WI38 (cell line): Measurements from ENCODE around the gene CRYGN.

Source experiments
- H3K4me3 ChIP-seq: 2 replicates; pipeline ENCODE4 v1.5.1; 2011; ENCODE audit warnings: low read depth, mild to moderate bottlenecking, control low read depth, low read length
- TF ChIP-seq, protein P1 (sequence below): IDR thresholded peaks from 2 replicates; pipeline ENCODE4 v1.5.1; 2012; ENCODE audit warnings: low read depth, mild to moderate bottlenecking, control low read depth, low read length

CRYGN gene

DNA sequence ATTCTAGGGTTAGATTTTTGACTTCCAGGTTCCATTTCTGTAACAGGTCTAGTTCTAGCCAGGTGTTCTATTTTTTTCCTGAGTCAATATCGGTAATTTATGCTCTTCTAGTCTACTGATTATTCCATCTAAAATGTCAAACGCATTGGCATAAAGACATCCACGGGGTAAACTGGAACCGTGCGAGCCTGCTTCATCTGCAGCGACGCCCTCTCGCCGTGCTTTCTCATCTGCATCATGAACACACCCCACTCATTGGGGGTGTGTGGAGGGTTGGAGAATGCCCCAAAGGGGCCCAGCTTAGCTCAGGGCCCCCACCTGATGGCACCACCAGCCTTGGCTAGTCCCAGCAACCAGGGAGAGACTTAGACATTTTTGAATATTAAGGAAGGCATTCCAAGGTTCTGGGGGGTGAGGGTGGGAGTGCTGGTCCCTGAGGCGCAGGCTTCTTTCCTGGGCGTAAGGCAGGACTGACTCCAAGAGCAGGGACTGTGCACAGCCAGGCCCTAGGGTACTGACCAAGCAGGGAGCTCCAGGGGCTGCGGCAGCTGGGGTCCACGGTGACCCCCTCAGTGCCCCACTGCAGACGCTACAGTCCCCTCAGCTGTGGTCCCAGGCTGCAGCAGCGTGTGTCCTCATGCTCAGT is 12.9 kb upstream of the CRYGN start:
- no peak overlapping the region for H3K4me3 ChIP-seq
- TF ChIP-seq, protein P1, sequence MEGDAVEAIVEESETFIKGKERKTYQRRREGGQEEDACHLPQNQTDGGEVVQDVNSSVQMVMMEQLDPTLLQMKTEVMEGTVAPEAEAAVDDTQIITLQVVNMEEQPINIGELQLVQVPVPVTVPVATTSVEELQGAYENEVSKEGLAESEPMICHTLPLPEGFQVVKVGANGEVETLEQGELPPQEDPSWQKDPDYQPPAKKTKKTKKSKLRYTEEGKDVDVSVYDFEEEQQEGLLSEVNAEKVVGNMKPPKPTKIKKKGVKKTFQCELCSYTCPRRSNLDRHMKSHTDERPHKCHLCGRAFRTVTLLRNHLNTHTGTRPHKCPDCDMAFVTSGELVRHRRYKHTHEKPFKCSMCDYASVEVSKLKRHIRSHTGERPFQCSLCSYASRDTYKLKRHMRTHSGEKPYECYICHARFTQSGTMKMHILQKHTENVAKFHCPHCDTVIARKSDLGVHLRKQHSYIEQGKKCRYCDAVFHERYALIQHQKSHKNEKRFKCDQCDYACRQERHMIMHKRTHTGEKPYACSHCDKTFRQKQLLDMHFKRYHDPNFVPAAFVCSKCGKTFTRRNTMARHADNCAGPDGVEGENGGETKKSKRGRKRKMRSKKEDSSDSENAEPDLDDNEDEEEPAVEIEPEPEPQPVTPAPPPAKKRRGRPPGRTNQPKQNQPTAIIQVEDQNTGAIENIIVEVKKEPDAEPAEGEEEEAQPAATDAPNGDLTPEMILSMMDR, result no peak

DNA sequence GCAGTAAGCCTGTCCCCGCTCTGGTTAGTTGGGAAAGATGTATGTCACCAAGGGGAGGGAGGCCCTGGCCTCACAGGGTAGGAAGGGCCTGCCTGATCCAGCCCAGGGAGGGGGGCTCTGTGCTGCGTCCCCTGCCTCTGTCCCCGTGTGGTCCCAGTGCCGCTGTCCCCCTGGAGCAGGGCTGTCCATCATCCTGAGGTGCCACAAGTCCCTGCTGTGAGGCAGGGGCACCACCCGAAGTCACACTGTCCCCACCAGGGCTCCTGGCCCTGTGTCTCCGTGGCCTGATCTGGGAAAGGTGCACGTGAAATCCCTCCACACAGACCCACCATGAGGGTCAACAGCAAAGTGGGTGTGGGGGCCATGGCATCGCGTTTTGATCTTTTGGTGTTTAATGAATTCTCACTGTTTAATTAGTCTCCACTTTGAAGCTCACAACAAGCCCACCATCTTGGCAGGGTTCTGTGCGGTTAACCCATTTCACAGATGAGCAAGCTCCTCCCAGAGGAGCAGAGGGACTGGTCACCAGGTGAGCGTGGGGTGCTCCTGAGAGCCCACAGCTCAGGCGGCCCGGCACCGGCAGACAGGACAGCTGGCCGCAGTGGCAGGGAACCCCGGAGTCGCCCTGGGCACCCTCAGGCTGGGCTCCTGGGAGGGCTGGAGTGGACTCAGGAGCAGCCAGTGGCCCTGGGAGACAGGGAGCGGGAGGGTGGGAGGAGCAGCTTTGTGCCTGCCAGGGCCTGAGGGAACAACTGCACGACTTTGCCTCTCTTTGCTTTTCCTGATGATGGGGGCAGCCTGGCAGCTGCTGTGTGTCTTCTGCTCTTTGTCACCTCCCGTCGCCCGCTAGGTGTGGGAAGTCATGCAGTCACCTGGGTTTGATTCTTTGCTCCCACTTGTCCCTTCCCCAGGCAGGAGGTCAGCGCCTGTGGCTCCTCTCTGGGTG is 12.0 kb upstream of the CRYGN start:
- H3K4me3 ChIP-seq, result no peak overlapping the region
- TF ChIP-seq, protein P1, result no peak

DNA sequence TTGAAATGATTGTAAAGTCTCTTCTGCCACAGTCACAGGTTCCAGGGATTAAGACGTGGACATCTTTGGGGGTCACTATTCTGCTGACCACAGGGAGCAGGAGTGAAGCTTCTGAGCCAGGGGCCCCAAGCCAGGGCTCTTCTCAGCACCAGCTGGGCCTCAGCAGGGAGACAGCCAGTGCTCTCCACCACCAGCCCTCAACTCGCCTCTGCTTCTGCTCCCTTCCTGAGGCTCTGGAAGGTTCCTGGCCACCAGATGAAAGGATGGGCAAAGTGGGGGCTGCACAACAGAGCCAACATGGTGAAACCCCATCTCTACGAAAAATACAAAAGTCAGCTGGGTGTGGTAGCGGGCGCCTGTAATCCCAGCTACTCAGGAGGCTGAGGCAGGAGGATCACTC is 11.2 kb upstream of the CRYGN start:
- H3K4me3 ChIP-seq, result no peak overlapping the region
- TF ChIP-seq, protein P1, result no peak

DNA sequence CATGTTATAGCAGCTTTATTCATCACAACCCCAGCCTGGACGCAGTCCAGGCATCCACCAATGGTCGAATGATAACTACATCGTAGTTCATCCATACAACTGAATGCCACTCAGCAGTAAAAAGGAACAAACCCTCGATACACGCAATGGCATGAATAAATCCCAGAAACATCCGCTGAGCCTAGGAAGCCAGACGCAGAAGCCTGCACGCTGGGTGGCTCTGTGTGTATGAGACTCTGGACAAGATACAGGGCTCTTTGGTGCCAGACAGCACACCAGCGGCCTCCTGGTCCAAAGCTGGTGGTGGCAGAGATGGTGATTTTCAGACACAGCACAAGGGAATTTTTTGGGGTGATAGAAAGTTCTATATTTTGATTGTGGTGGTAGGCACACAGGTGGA is 10.0 kb upstream of the CRYGN start:
- H3K4me3 ChIP-seq, result no peak overlapping the region
- TF ChIP-seq, protein P1, result no peak

DNA sequence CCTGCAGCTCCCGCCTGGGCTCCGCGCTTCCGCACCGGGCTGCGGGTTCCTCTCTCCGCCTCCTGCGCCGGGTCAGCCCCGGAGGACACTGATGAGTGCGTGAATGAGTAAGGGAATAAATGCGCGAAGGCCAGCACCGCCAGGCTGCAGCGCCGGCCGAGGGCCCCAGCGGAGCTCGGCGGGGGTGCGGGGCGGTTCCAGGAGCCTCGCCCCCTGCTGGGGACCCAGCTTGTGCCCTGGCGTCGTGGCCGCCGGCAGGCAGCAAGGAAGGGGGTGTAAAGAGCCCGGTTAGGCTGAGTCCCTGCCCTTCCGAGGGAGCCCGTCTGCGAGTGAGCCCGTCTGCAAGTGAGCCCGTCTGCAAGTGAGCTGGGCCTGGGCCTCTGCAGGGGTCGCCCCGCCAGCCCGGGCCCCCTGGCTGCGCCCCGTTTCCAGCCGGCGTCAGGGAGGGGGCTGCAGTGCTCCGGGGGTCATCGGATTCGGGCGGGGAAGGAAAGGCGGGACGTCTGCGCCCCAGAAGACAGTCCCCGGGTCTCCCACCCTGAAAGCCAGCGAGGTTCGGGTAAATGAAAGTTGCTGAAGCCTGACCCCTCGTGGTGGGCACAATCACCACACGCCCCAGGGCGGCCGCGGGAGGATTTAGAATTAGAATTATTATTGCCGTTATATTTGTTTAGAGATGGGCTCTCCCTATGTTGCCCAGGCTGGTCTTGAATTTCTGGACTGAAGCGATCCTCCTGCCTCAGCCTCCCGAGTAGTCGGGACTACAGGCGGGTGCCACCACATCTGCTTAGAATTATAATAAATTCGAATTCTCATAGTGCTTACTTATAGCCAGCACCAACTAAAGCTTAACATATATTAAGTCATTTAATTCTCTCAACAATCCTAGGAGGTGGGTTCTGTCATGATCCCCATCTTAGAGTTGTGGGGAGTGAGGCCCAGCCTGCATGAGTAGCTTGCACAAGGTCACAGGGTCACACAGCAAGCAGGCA is 8.6 kb upstream of the CRYGN start:
- H3K4me3 ChIP-seq, result peak overlapping the region; percentile 52
- TF ChIP-seq, protein P1, result peak; percentile 60

DNA sequence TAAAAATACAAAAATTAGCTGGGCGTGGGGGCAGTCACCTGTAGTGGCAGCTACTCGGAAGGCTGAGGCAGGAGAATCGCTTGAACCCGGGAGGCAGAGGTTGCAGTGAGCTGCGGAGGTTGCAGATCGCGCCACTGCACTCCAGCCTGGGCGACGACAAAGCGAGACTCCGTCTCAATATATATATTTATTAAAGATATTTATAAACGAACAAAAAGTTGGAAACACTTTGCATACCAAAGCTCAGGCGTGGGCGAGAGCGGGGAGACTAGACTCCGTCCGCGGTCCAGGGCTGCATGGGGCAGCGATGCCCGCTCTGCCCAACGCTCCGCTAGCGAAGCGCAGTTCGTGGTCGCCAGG is 7.9 kb upstream of the CRYGN start:
- H3K4me3 ChIP-seq, result peak overlapping the region; percentile 52
- TF ChIP-seq, protein P1, result no peak
